Activated CD4-positive, alpha-beta memory T cell treated with anti-CD3 and anti-CD28 coated beads for 36 hours (primary cell): ENCODE data around the gene PDHB. TPM values are rescaled to one million over a fixed set of nuclear protein-coding genes. Genes with fewer than 3 reads are reported as not detected.

ENCODE experiments used
- CTCF ChIA-PET: fragments of 350-600 bp; sonication (Branson Sonifier 250); formaldehyde crosslinking; loops from one replicate; lab custom pipeline; 2021; ENCODE audit warnings: antibody characterized with exemption, inconsistent platforms; lab: Charles Lee
- POLR2A ChIA-PET: fragments of 350-600 bp; sonication (Branson Sonifier 250); formaldehyde crosslinking; loops from one replicate; lab custom pipeline; 2021; ENCODE audit warnings: antibody characterized with exemption; lab: Charles Lee
- DNase-seq: peaks from one replicate; pipeline ENCODE4 v3.0.0-alpha.2; 2020
- H3K27ac Mint-ChIP-seq: one replicate; pipeline ENCODE4 v1.8.0; 2021; ENCODE audit warnings: mixed read lengths
- H3K27me3 Mint-ChIP-seq: one replicate; pipeline ENCODE4 v1.8.0; 2021; ENCODE audit warnings: mixed read lengths
- H3K36me3 Mint-ChIP-seq: one replicate; pipeline ENCODE4 v1.8.0; 2021; ENCODE audit warnings: mixed read lengths
- H3K4me1 Mint-ChIP-seq: one replicate; pipeline ENCODE4 v1.8.0; 2021; ENCODE audit warnings: low read depth, mixed read lengths
- H3K4me3 Mint-ChIP-seq: one replicate; pipeline ENCODE4 v1.8.0; 2021; ENCODE audit warnings: mild to moderate bottlenecking, mixed read lengths
- H3K9me3 Mint-ChIP-seq: one replicate; pipeline ENCODE4 v1.8.0; 2021; ENCODE audit warnings: mixed read lengths
- intact Hi-C: fragments of 100-400 bp; cut with micrococcal nuclease; formaldehyde crosslinking; loops from one replicate; pipeline ENCODE4 v1.15.1; 2023
- total RNA-seq, 2 experiments: library from RNA; stranded (reverse); gene quantifications; one replicate each; pipeline ENCODE4 v1.2.3, GENCODE V29; 2021

The PDHB gene
- total RNA-seq, 2 experiments from 2014 or later, result 55.6 to 56.3 TPM

DNA sequence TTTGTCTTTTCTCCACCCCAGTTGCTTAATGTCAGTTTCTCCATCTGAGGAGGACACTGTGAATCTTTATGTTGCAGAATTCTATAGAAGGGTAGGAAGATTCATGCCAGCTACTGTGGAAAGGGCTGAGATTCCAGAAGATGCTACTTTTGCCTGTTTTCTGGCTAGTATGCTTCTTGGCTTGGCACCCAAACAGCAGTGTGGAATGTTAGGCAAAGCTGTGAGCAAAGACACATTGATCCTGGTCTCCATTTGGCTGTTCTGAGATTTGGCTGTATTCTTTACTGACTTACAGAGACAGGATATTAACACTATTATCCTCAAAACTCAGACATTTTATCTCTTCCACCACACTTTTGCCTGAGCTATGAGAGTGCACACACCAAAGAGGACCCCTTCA, 39.3 kb downstream of the PDHB start:
- H3K9me3 Mint-ChIP-seq, result no peaks in the 10 kb centered on the region
- POLR2A ChIA-PET, result no interaction called here
- H3K4me3 Mint-ChIP-seq, result no peak overlapping the region
- no peaks in the 10 kb centered on the region for H3K4me1 Mint-ChIP-seq
- no peaks in the 10 kb centered on the region for H3K27me3 Mint-ChIP-seq
- intact Hi-C loops, result no loop called here
- CTCF ChIA-PET, result interaction anchor here (1.8 kb wide), 1 partner anchor 21 kb away, joined by 6 read pairs; no protein-coding TSS in a partner anchor
- no peak for DNase-seq
- H3K27ac Mint-ChIP-seq, result no peak overlapping the region
- peaks cover 34% of the 10 kb centered on the region for H3K36me3 Mint-ChIP-seq

- intact Hi-C loops, result no loop called here
- CTCF ChIA-PET, result interaction anchor here (1.0 to 1.7 kb wide), 4 partner anchors 23 to 224 kb away, joined by 3 read pairs; partner anchors contain the start of genes HTD2 and RPP14
- Mint-ChIP-seq H3K27ac (no peak overlapping the region), H3K4me1 (peaks cover 5% of the 10 kb centered on the region), H3K36me3 (peaks cover 22% of the 10 kb centered on the region), H3K9me3 (no peaks in the 10 kb centered on the region), H3K27me3 (no peaks in the 10 kb centered on the region), H3K4me3 (no peak overlapping the region)
- DNase-seq, result no peak
- POLR2A ChIA-PET, result no interaction called here
Observed at GRCh38 chr3:58392181-58392580, 41.5 kb downstream of the PDHB start.

DNA sequence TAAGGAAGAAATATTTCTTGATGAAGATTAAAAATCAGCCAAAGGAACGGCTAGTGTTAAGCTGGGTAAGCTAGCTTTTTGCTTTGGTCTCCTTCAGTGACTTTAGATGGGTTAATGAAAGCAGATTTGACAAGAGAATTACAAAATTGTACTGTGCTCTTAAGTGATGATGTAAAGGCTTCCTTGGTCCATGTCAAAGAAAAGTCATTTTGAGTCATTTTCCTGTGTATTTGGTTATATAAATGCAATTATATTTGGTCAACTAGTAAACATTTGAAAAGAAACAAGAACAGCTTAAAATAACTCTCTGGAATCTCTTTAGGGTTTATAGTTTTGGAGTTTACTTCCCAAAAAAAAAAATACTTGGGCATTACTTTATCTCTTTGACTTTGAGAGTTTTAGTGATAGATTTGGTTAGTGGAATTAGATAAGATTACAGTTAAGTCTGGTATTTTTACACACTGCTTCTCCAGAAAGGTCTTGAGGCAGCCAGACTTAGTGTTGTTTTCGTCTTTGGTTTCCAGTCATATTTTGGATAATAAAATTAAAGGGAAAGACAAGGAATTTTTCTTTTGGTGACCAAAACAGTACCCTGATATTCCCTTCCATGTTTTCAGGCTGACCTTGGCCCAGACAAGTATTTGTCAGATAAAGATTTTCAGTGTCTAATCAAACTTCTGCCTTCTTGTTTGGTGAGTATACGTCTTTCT, 42.3 kb downstream of the PDHB start:
- Mint-ChIP-seq H3K9me3 (no peaks in the 10 kb centered on the region), H3K4me1 (peaks cover 7% of the 10 kb centered on the region), H3K27me3 (no peaks in the 10 kb centered on the region), H3K4me3 (no peak overlapping the region), H3K36me3 (peaks cover 21% of the 10 kb centered on the region), H3K27ac (no peak overlapping the region)
- intact Hi-C loops, result no loop called here
- CTCF ChIA-PET, result interaction anchor here (1.2 to 1.7 kb wide), 3 partner anchors 83 to 223 kb away, joined by 3 read pairs; partner anchors contain the start of genes HTD2 and RPP14
- POLR2A ChIA-PET, result no interaction called here
- no peak for DNase-seq

DNA sequence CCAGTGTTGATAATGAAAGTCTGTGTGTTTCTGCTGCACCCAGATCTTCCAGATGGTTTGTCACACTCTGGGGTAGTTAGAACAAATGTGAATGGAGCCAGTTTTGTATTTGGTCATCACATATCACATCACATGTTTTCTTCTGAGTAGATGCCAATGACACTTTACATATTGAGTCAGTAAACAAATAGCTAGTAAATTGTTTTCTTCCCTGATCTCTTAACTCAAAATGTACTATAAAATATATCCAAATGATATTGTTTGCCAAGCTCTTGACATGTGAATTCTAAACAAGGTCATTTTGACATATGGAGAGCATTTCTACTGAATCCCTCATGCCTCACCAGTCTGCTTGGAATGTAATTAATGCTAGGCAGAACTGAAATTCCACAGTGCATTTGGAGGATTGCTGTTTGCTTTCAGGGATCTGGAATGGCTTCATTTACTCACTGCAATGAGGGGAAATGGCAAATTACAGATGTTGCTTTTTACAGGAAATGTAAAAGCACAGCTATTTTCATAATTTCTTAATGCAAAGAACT, 45.0 kb downstream of the PDHB start:
- Mint-ChIP-seq H3K4me3 (no peak overlapping the region), H3K27me3 (no peaks in the 10 kb centered on the region), H3K9me3 (no peaks in the 10 kb centered on the region), H3K36me3 (peaks cover 13% of the 10 kb centered on the region), H3K4me1 (peaks cover 7% of the 10 kb centered on the region), H3K27ac (no peak overlapping the region)
- intact Hi-C loops, result no loop called here
- CTCF ChIA-PET, result interaction anchor here (1.2 kb wide), 1 partner anchor 55 kb away, joined by 3 read pairs; no protein-coding TSS in a partner anchor
- POLR2A ChIA-PET, result no interaction called here
- DNase-seq, result no peak

DNA sequence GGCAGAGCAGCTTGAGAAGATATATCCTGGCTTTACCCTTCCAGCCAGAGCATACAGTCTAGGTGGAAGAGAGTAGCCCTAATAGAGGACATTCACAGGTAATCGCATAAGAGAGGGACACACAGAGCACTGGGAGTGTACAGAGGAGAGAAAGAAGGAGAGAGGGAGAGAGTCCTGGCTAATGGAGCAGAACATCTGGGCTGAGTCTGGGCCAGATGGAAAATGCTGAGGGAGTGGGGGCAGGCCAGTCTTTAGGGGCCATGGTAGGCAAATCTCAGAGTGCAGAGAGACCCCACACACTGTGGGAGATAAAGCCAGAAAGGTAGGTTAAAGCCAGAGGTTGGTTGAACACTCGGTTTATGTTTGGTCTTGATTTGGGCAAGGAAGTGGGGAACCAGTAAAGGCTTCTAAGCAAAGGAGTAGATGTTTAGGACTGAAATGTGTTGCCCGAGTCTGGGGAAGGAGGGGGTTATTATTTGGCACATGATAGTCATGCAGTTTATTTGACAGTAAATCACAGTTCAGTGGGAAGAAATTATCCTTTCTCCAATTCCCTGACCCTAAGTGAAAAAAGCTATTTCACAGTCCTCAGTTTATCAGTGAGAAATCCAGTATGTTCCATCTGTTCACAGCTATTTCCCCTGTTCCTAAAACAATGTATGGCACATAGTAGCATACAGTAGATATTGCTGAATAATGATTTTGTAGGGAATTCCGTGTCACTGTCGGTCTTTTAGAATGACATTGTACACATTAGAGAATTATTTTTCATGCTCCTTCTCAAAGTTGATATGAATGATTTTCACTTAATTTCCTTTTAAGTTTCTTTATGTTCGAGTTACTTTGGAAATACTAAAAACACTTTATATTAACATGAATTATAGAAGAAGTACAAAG, 45.7 kb downstream of the PDHB start:
- Mint-ChIP-seq H3K27me3 (no peaks in the 10 kb centered on the region), H3K27ac (no peak overlapping the region)
- CTCF ChIA-PET, result interaction anchor here (1.2 kb wide), 1 partner anchor 54 kb away, joined by 3 read pairs; no protein-coding TSS in a partner anchor

DNA sequence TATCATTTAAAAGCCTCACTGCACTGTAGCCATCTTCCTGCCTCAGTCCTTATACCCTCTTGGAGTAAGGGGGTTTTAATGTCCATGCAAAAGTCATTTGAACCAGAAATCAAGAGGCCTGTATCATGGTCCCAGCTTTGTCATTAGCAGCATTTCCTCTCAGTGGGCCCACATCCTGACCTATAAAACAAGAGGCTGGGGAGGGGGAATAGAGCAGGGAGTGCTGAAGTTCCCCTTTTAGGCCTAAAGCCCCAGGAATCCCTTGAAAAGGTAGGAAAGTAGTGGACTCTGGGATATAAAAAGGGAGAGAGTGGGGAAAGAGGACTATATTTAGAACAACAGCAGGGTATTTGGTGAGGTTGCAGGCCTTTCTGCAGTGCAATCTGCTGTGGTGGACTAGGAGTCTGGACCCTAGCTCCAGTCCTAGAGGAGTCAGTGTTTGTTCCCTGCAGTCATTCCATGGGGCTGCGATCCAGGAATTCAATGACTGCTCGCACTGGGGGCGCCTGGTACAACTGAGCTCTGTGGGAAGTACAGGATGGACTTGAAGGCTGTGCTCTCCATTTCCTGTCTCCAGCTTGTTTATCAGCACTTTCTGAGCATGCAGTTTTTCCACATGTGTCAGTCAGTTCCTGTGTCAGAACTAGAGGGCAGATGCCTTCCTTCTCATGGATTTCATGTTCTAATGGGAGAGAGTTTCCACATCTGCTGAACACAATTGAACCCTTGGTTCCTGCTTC, 46.8 kb downstream of the PDHB start:
- H3K9me3 Mint-ChIP-seq, result no peaks in the 10 kb centered on the region
- peaks cover 7% of the 10 kb centered on the region for H3K4me1 Mint-ChIP-seq
- H3K27me3 Mint-ChIP-seq, result no peaks in the 10 kb centered on the region
- CTCF ChIA-PET, result no interaction called here
- POLR2A ChIA-PET, result no interaction called here
- no peak overlapping the region for H3K27ac Mint-ChIP-seq
- H3K4me3 Mint-ChIP-seq, result no peak overlapping the region
- intact Hi-C loops, result no loop called here
- peaks cover 14% of the 10 kb centered on the region for H3K36me3 Mint-ChIP-seq
- no peak for DNase-seq

More for the DNA sequence above, 45.7 kb downstream of the PDHB start:
- no peak overlapping the region for H3K4me3 Mint-ChIP-seq
- H3K36me3 Mint-ChIP-seq, result peaks cover 16% of the 10 kb centered on the region
- peaks cover 7% of the 10 kb centered on the region for H3K4me1 Mint-ChIP-seq
- DNase-seq, result no peak
- POLR2A ChIA-PET, result no interaction called here
- H3K9me3 Mint-ChIP-seq, result no peaks in the 10 kb centered on the region
- intact Hi-C loops, result no loop called here

- Mint-ChIP-seq H3K4me3 (no peak overlapping the region), H3K27ac (no peak overlapping the region), H3K4me1 (peaks cover 7% of the 10 kb centered on the region), H3K9me3 (no peaks in the 10 kb centered on the region), H3K27me3 (no peaks in the 10 kb centered on the region), H3K36me3 (peaks cover 8% of the 10 kb centered on the region)
- ChIA-PET POLR2A (no interaction called here), CTCF (no interaction called here)
- no peak for DNase-seq
- intact Hi-C loops, result no loop called here
Observed at GRCh38 chr3:58384381-58385090, 49.1 kb downstream of the PDHB start.

GRCh38 chr3:58383904-58384303, 49.7 kb downstream of the PDHB start:
- no peaks in the 10 kb centered on the region for H3K9me3 Mint-ChIP-seq
- intact Hi-C loops, result no loop called here
- ChIA-PET POLR2A (no interaction called here), CTCF (no interaction called here)
- peaks cover 8% of the 10 kb centered on the region for H3K36me3 Mint-ChIP-seq
- no peak overlapping the region for H3K4me3 Mint-ChIP-seq
- DNase-seq, result no peak
- H3K27me3 Mint-ChIP-seq, result no peaks in the 10 kb centered on the region
- H3K27ac Mint-ChIP-seq, result no peak overlapping the region
- peaks cover 7% of the 10 kb centered on the region for H3K4me1 Mint-ChIP-seq

- peaks cover 8% of the 10 kb centered on the region for H3K36me3 Mint-ChIP-seq
- H3K27ac Mint-ChIP-seq, result no peak overlapping the region
- CTCF ChIA-PET, result no interaction called here
- POLR2A ChIA-PET, result no interaction called here
- H3K27me3 Mint-ChIP-seq, result no peaks in the 10 kb centered on the region
- H3K4me1 Mint-ChIP-seq, result peaks cover 7% of the 10 kb centered on the region
- no peaks in the 10 kb centered on the region for H3K9me3 Mint-ChIP-seq
- no peak for DNase-seq
- no peak overlapping the region for H3K4me3 Mint-ChIP-seq
- intact Hi-C loops, result no loop called here
Observed at GRCh38 chr3:58383476-58383875, 50.2 kb downstream of the PDHB start.

DNA sequence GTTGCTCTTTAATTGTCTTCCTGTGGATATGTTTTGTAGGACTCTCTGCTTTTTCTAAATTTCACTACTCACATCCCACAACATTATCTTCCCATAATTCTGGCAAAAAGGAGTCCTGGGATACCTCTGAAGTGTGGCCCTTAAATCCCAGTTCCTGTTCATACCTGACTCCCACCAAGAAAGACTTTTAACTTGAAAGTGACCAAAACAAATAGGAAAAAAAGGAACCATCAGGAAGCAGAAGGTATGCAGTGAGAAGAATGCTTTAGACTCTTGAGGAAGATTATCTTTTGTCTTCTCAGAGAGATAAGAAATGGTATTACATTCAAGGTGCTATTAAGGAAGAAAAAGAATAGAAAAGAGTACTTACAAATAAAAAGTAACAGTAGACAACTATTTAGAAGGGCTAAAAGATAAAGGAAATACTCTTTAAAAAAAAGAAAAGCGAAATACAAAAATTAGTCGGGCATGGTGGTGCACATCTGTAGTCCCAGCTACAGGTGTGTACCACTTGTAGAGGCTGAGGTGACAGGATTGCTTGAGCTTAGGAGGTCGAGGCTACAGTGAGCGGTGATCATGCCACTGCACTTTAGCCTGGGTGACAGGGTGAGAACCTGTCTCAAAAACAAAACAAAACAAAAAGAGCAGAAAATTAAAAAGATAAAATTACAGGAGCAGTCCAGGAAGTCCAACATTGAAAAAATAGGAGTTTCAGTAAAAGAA, 54.1 kb downstream of the PDHB start:
- H3K4me1 Mint-ChIP-seq, result no peaks in the 10 kb centered on the region
- H3K27me3 Mint-ChIP-seq, result no peaks in the 10 kb centered on the region
- no peaks in the 10 kb centered on the region for H3K9me3 Mint-ChIP-seq
- H3K4me3 Mint-ChIP-seq, result no peak overlapping the region
- ChIA-PET POLR2A (no interaction called here), CTCF (interaction anchor here (1.1 to 1.2 kb wide), 2 partner anchors 29 to 73 kb away, joined by 3 to 6 read pairs; partner anchors contain the start of genes HTD2 and RPP14)
- intact Hi-C loops, result no loop called here
- peaks cover 3% of the 10 kb centered on the region for H3K36me3 Mint-ChIP-seq
- no peak overlapping the region for H3K27ac Mint-ChIP-seq
- DNase-seq, result no peak

DNA sequence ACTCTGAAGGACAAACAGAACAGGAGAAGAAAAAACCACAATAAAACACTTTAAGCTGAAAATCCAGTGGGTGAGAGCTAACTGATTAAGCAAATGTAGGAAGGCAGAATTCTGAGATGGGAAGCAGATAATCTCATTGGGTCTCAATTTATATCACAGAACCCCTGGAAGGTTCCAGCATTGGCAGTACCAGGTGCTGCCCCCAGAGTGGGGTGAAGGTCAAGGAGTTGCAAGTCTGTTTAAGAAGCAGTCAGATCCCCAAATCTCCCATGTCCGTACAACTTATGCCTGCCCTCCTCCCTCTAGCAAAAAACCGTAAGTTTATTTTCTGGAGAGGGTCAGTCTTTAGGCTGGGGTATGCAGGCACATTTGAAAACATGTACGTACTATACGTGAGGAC, 55.9 kb downstream of the PDHB start:
- Mint-ChIP-seq H3K36me3 (peaks cover 4% of the 10 kb centered on the region), H3K27me3 (no peaks in the 10 kb centered on the region), H3K9me3 (no peaks in the 10 kb centered on the region), H3K4me1 (no peaks in the 10 kb centered on the region), H3K4me3 (no peak overlapping the region), H3K27ac (no peak overlapping the region)
- ChIA-PET POLR2A (no interaction called here), CTCF (interaction anchor here (0.9 kb wide), 1 partner anchor 48 kb away, joined by 3 read pairs; no protein-coding TSS in a partner anchor)
- intact Hi-C loops, result no loop called here
- DNase-seq, result no peak
